ENCODE measurements around the gene ISM2.
A peak's percentile ranks its signal among the peaks of the same experiment; 100 is the strongest.

The ISM2 gene

DNA sequence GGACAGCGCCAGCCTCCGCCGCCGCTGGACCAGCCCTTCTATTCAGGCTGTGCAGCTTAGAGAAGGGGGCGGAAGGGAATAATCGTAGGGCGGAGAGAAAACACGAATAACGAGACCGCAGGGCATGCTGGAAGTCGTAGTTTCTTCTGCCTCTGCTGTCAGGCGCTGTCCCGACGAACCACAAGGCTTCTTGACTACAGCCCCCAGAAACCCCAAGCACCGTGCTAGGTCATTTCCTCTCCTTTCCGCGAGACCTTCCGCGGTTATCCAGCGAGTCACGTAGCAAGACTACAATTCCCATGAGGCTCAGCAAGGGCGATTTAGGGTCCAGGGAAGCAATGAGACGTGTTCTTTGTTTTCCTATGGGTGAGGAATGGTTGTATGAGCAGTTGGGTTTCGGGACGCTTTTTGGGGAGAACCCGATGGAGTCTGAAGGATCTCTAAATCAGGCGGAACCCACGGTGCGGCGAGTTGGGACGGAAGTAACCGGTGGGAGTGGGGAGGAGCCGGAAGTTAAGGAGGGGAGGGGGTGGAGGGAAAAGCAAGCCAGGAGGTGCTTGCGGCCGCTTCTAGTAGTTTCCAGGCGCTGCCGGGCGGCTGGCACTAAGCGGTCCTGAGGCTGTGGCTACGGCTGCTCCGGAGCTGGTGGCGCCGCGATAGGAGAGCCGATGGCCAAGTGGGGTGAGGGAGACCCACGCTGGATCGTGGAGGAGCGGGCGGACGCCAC, 40.9 kb downstream of the ISM2 start, which contains the start of the genes AHSA1 and VIPAS39:
TSS of gene AHSA1 (plus strand) at position 572 of the 727 bp plus-strand sequence. CDS start at position 669, 97 bp downstream.
TSS of gene VIPAS39 (minus strand) at position 80 of the 727 bp plus-strand sequence. CDS start 3,499 bp downstream, outside the sequence.
- TF ChIP-seq, protein P1, sequence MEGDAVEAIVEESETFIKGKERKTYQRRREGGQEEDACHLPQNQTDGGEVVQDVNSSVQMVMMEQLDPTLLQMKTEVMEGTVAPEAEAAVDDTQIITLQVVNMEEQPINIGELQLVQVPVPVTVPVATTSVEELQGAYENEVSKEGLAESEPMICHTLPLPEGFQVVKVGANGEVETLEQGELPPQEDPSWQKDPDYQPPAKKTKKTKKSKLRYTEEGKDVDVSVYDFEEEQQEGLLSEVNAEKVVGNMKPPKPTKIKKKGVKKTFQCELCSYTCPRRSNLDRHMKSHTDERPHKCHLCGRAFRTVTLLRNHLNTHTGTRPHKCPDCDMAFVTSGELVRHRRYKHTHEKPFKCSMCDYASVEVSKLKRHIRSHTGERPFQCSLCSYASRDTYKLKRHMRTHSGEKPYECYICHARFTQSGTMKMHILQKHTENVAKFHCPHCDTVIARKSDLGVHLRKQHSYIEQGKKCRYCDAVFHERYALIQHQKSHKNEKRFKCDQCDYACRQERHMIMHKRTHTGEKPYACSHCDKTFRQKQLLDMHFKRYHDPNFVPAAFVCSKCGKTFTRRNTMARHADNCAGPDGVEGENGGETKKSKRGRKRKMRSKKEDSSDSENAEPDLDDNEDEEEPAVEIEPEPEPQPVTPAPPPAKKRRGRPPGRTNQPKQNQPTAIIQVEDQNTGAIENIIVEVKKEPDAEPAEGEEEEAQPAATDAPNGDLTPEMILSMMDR (IDR thresholded peaks at IDR 0.05; ENCODE audit: insufficient read depth, low read depth, low read length, missing control alignments): no peak
- H3K4me3 ChIP-seq (ENCODE audit: low read depth, low read length): peak within 1 kb of the TSS; percentile 77
- DNase-seq (ENCODE audit: low read depth): peak; percentile 99

DNA sequence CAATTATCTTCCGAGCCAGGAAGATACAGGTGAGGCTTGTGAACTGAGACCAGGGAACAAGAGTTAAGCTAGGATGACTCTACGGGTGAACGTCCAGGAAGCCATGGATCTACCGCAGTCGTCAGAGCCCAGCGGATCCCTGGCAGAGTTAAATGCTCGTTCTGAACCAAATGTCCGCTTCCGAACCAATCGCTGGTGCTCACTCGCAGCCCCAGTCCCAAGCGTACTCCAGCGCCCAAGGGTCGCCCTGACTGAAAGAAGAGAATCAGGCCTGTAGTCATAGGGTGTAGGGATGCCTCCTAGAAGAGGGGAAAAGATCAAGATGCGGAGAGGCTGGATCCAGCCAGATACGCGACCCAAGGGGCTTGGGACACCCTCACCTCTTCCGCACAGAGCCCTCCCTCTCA, 41.5 kb downstream of the ISM2 start:
- TF ChIP-seq, protein P1 (IDR thresholded peaks at IDR 0.05; ENCODE audit: insufficient read depth, low read depth, low read length, missing control alignments): no peak
- H3K4me3 ChIP-seq (ENCODE audit: low read depth, low read length): peak overlapping the region; percentile 77
- no peak for DNase-seq (ENCODE audit: low read depth)

DNA sequence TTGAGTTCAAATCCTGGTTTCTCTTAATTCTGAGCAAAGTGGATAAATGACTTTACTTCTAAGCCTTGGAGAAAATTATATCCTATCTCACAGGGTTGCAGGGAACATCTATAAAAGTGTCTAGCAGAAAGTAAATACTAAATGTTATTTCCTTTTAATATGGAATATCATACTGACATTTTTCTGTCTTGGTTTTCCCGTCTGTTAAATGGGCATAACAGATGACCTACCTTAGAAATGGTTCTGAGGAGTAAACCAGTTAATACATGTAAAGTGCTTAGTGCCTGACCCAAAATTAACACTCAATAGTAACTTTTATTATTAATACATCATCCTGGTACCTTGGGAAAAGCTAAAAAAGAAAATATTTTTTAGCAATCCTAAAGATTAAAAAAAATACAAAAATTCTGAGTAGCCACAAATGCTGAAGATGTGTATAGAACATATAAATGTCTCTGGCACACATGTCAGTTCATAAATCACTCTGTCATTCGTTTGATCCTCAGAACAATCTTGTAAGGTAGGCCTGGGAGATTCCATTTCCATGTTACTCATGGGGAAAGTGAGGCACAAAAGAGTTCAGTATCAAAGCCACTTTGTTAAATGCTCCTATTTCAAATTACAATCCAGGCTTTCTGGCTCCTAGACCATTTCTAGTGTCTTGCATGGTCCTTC, 42.5 kb downstream of the ISM2 start:
- no peak for DNase-seq (ENCODE audit: low read depth)
- TF ChIP-seq, protein P1 (IDR thresholded peaks at IDR 0.05; ENCODE audit: insufficient read depth, low read depth, low read length, missing control alignments): no peak
- H3K4me3 ChIP-seq (ENCODE audit: low read depth, low read length): peak overlapping the region; percentile 77

DNA sequence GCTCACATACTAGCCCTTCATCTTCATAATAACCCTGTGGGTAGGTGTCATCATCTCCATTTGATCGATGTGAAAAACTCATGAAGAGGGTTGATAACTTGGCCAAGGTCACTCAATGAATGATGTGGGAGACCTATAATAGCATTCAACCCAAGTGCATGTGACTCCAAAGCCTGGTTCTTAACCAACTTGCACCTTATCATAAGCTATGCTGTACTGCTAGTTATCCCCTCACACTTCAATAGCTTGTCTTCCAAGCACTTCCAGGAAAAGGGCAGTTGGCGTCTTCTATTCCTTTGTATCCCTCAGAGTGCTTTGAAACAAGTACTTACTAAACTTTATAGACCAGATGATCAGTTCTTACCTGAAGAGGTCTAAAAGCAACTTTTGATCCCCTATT, 56.4 kb downstream of the ISM2 start:
- TF ChIP-seq, protein P1 (IDR thresholded peaks at IDR 0.05; ENCODE audit: insufficient read depth, low read depth, low read length, missing control alignments): no peak
- no peak overlapping the region for H3K4me3 ChIP-seq (ENCODE audit: low read depth, low read length)
- DNase-seq (ENCODE audit: low read depth): no peak

DNA sequence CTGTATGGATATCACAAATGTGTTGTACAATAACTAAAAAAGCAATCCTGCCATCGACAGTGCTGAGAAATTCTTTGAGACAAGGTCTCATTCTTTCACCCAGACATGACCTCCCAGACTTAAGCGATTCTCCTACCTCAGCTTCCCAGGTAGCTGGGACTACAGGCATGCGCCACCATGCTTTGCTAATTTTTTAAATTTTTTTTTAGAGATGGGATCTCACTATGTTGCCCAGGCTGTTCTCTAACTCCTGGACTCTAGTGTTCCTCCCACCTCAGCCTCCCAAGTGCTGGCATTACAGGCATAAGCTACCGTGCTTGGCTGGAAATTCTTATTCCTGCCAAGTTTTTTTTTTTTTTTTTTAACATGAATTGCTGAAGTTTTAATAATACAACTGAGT, 58.8 kb downstream of the ISM2 start:
- TF ChIP-seq, protein P1 (IDR thresholded peaks at IDR 0.05; ENCODE audit: insufficient read depth, low read depth, low read length, missing control alignments): no peak
- H3K4me3 ChIP-seq (ENCODE audit: low read depth, low read length): no peak overlapping the region
- DNase-seq (ENCODE audit: low read depth): no peak

DNA sequence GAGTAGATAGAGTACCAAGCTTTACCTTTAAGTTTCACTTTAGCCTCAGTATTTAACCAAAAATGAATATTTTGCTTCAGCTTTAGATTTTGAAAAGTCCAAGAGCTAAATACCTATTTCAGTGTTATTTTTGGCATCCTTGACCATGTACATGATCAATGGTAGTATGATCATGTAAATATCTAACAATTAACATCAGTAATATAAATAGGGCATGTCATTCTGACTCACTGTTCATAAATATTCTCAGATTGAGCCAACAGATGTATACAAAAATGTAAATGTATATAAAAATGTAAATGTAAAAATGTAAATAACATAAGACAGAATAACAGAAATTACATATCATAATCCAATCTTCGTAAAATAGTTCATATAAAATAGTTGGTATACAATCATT, 60.0 kb downstream of the ISM2 start:
- H3K4me3 ChIP-seq (ENCODE audit: low read depth, low read length): no peak overlapping the region
- TF ChIP-seq, protein P1 (IDR thresholded peaks at IDR 0.05; ENCODE audit: insufficient read depth, low read depth, low read length, missing control alignments): no peak
- DNase-seq (ENCODE audit: low read depth): no peak
